ENCODE measurements around the gene ERBB4. TPM values are rescaled to one million over a fixed set of nuclear protein-coding genes. Genes with fewer than 3 reads are reported as not detected.
"Not testable (repeated sequence)": the region's sequence is repeated elsewhere in the genome, so short reads cannot be mapped to it uniquely, and the experiment has no call there.

ERBB4 gene
- total RNA-seq, 1 experiment from 2014 or later: not detected

DNA sequence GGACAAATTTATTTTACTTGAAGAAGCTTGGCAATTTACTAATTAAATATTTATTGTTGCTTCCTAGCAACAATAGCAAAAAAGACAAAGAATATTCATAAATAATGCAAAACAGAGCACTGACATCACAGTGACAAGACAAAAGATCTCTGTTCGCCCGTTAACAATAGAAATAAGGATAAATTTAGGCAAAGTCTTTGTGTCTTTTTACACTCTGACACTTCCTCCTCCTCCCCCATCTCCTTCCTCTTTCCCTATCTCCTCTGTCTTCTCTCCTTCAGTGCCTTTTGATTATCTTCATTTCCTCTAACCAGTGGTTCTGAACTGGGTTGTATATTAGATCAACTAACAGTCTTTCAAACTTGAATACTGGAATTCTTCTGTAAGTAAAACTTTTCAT, 808.4 kb downstream of the ERBB4 start:
- DNase-seq (ENCODE audit: low read depth): no peak

- DNase-seq (ENCODE audit: low read depth): no peak
These were observed 809.2 kb downstream of the ERBB4 start for GRCh38 chr2:211729433-211729832.

- no peak for DNase-seq (ENCODE audit: low read depth)
These were observed 813.7 kb downstream of the ERBB4 start for GRCh38 chr2:211724933-211725332.

- no peak for DNase-seq (ENCODE audit: low read depth)
These were observed 815.2 kb downstream of the ERBB4 start for GRCh38 chr2:211723398-211723797.

DNA sequence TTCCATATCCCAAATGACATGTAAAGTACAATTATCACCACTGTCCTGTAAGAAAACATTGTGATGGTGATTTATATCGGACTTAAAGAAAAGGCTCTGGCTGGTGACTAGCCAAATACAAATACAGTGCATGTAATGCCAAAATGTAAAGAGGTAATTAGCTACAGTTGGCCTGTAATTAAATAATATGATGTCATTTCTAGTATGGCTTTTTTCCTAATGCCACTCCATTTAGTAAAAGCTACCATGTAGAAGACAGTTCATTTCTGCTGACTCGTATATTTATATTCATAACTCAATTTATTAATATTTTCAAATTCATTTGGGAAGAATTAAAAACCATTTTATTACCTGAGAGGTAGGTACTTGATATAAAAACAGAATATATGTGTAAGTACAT, 815.7 kb downstream of the ERBB4 start:
- no peak for DNase-seq (ENCODE audit: low read depth)

DNA sequence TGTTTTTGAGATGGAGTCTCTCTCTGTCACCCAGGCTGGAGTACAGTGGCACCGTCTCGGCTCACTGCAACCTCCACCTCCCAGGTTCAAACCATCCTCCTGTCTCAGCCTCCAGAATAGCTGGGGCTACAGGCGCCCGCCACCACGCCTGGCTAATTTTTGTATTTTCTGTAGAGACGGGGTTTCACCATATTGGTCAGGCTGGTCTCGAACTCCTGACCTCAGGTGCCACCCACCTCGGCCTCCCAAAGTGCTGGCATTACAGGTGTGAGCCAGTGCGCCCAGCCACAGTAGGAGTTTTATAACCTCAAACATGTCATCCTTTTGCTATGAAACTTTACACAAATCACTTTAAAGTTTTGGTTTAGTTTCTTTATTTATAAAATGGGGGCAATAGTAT, 816.7 kb downstream of the ERBB4 start:
- not testable (repeated sequence) for DNase-seq (ENCODE audit: low read depth)

- DNase-seq (ENCODE audit: low read depth): no peak
These were observed 829.2 kb downstream of the ERBB4 start for GRCh38 chr2:211709389-211709788.

DNA sequence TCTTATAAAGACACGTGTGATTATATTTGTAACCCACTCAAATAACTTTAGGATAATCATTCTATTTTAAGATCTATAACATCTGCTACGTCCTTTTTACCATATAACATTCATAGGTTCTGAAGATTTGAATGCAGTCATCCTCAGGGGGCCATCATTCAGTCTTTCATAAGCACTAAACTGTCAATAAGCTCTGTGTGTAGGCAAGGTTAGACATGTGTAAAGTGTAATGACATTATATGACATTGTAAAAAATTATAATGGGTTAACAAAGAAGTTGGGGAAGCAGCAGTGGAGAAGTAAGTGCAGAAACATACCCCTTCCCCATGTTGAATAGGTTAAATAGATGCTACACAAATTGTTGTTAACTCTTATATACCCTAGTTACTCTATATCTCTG, 845.9 kb downstream of the ERBB4 start:
- no peak for DNase-seq (ENCODE audit: low read depth)

DNA sequence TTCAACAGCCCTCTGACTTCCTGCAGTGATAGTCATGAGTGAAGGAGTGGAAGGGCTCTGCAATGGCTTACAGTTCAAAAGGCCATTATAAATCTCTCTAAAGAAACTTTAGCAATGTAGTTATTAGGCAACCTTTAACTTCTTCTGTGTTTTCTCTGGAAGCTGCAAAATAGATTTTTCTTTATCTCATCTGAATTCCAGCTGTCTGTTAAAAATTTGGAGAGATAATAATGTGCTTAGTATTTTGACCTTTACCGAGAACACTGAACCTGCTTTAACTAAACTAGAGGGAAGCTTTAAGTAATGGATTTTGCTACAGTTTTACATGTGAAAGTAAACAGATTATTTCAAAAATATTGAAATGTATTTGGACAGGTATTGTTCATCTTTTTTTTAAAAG, 847.9 kb downstream of the ERBB4 start:
- no peak for DNase-seq (ENCODE audit: low read depth)

DNA sequence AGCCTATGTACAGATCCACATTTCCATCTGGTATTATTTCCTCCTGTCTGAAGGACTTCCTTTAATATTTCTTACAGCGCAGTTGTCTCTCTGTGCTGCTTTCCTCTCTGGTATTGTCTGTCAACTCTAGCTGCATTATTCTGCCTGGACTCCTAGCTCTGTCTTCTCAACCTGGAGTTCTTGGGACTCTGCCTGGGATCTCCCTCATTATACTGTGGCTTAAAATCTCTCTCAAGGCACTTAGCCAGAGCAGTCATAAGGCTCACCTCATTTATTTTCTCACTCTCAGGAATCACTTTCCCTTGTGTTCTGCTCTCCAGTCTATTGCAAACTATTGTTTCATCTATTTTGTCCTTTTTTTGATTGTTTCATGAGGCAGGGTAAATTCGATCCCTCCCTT, 850.4 kb downstream of the ERBB4 start:
- DNase-seq (ENCODE audit: low read depth): no peak

DNA sequence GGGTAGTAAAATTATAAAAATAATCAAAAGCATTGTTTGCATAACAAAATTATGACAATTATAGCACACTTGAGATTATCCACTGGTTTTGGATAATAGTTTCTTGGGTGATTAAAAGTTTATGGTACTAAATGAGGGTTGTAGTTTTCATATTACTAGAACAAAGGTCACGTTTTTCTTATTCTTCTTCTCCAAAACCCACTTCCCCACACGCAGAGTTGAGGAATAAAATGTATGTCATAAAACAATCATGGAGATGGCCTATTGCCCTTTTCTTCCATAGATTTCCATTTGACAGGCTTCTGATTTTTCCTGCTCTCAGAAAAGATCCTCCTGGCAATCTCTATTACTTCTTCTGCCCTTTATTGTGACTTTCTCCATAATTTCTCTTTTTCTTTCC, 863.9 kb downstream of the ERBB4 start:
- no peak for DNase-seq (ENCODE audit: low read depth)

DNA sequence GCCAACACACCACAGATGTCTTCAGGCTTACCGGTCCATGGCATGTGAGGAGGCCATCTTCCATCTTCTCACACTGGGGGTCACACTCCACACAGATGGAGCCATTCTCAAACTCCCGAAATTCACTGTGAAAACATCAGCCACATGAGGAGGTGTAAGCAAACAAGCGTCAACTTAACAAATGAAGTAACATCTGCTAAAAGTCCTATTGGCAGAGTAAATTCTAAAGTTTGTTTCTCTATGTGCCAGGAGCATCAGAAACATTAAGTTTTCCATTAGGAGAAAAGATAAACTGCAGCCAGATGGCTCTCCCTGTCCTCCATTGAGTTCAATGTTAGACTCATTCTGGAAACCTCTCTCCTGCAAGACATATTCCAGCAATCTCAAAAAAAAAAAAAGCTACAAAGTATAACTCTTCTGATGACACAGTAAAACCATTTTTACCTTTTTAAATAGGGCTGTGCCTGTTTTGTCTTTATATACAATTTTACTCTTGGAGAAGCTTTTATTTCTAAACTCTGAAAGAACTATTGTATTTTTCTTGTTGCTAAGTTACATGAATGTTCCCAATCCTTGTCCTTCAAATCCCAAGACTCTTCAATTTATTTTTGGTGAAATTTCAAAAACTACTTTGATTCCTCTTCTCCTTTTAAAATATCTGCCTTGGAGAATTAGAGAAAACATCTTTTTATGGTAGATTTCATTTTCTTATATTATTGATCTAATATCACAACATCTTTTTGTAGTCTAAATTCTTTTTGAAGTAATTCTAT, 865.3 kb downstream of the ERBB4 start:
- no peak for DNase-seq (ENCODE audit: low read depth)

DNA sequence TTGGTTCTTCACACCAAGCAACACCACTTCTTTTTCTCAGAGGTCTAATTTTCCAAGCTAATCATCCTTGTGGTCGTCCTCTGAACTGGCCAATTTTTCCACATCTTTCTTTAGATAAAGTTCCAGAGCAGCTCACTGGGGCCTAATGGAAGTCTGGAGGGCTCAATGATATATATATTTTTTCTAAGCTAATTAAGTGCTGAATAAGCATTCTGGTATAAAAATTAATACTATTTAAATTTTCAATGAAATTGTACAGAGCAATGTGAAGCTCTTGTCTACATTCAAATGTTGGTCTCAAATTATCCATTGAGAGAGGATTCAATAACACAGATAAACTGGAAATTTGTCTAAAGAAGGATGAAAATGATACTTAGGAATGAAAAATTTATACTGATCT, 866.6 kb downstream of the ERBB4 start:
- no peak for DNase-seq (ENCODE audit: low read depth)

DNA sequence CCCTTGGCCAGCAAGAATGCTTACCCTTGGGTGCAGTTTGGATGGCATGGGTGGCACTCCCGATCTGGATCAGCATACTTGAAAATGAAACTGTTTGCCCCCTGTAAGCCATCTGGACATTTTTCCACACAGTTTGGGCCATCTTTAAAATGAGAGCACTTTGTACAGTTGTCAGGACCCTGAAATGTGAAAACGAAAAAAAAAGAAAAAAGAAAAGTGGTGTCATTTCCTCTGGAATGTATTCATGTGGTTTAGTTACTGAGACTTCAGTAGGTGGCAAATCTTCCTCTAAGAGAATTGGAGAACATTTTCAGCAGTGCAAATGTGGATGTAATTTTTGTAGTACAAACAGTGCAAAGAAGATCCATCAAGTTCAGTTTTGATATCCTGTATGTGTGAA, 873.3 kb downstream of the ERBB4 start:
- no peak for DNase-seq (ENCODE audit: low read depth)

- no peak for DNase-seq (ENCODE audit: low read depth)
These were observed 874.3 kb downstream of the ERBB4 start for GRCh38 chr2:211664321-211664720.

DNA sequence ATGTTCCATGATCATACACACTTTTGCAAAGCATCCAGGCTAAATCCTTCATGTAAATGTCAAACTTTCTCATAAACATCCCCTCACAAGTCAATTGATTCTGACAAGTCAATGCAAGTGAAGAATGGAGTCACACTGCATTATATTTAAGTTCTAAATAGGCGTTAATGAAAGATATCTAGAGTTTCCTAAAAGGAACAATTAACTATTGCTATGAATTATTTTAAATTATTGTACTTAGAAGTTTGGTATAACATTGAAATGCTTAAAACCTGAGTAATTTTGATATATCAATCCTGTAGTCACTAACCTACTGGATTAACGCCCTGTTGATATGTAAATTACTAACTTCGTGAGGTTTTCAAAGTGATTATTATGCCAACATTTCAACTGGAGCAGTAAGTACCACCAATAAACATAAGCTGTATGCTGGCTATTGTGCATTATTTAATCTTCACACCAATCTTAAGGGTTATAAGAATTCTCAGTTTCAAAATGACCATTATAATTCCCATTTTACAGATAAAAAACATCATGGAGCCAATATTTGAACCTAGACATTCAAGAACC, 884.3 kb downstream of the ERBB4 start:
- DNase-seq (ENCODE audit: low read depth): no peak

DNA sequence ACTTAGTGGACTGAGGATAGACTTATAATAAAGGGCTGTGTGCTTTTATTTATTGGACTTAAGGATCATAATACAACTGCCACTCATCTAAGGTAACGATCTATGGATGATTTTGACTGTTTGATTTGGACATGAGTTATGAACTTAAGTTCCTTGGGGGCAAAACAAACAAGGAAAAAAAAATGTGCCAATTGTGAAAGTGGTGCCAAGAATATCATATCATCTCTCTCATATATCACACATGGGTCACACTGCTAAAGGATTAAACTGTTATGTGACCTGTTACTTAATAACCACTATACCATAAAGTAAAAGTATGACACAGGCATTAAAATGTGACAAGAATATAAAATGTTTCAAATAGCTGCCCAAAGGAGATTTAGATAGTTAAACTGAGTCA, 886.3 kb downstream of the ERBB4 start:
- no peak for DNase-seq (ENCODE audit: low read depth)

GRCh38 chr2:211649331-211649730, 889.3 kb downstream of the ERBB4 start:
- DNase-seq (ENCODE audit: low read depth): no peak

DNA sequence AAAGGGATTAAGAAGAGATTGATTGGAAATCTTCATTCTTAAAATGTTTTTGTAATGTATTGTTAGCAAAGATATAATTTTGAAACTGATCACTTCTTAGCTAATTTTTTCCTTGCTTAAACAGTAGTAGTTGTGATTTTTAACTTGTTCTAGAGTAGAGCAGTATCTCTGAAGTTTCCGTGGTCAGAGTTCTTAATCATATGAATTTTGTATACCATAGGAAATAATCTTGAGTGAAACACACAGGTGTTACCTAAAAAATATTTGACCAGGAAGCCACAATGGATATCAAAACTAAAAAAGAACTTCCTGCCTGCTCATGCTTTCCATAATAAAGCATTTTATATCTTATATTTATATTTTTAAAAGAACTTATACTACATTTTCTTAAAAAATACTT, 907.1 kb downstream of the ERBB4 start:
- DNase-seq (ENCODE audit: low read depth): no peak

- no peak for DNase-seq (ENCODE audit: low read depth)
These were observed 915.5 kb downstream of the ERBB4 start for GRCh38 chr2:211623096-211623495.

DNA sequence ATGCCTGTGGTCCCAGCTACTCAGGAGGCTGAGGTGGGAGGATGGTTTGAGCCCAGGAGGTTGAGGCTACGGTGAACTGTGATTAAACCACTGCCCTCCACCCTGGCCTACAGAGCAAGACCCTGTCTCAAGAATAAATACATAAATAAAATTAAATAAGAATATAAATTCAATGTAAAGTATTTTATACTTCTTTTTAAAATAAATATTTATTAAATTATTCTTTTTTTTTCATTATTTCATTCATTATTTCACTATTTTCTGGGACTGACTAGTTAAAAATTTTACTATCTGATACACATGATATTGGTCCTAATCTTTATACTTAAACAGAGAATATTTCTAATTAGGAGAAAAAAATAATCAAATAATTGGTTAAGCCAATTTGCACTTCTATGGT, 917.6 kb downstream of the ERBB4 start:
- DNase-seq (ENCODE audit: low read depth): no peak

DNA sequence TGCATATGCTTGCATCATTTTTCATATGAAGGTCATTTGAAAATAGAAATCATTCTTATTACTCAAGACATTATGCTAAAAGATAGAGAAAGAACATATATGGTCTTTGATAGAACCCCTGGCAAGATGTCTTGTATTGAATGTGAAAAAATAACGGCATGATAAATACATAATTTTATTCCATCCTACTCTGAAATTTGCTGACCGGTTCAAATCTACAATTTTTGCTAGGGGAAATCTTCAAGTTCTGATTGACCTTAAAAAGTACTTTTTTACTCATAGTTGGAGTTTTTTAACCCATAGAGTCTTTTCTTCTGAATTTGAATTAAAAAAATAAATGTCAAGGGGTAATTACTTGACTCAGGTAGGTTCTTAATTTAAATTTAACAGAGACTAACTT, 920.8 kb downstream of the ERBB4 start:
- no peak for DNase-seq (ENCODE audit: low read depth)

GRCh38 chr2:211611621-211612020, 927.0 kb downstream of the ERBB4 start:
- no peak for DNase-seq (ENCODE audit: low read depth)

GRCh38 chr2:211611061-211611518, 927.5 kb downstream of the ERBB4 start:
- peak; percentile 22 for DNase-seq (ENCODE audit: low read depth)

Measured in RPMI7951 (cell line).